ENCODE results near the gene SIRPG. TPM values are rescaled to one million over a fixed set of nuclear protein-coding genes. Genes with fewer than 3 reads are reported as not detected.
"Not testable (repeated sequence)": the region's sequence is repeated elsewhere in the genome, so short reads cannot be mapped to it uniquely, and the experiment has no call there.

SIRPG gene
- total RNA-seq, 1 experiment from 2014 or later: not detected

GRCh38 chr20:1671891-1672669, 14.5 kb upstream of the SIRPG start:
- no peak for DNase-seq (ENCODE audit: low spot score)

- no peak for DNase-seq (ENCODE audit: low spot score)
These were observed 11.7 kb upstream of the SIRPG start for GRCh38 chr20:1669304-1669703.

GRCh38 chr20:1667502-1668085, 10.0 kb upstream of the SIRPG start:
- DNase-seq (ENCODE audit: low spot score): no peak

GRCh38 chr20:1666802-1667201, 9.2 kb upstream of the SIRPG start:
- no peak for DNase-seq (ENCODE audit: low spot score)

- no peak for DNase-seq (ENCODE audit: low spot score)
These were observed 7.8 kb upstream of the SIRPG start for GRCh38 chr20:1665345-1665744.

- no peak for DNase-seq (ENCODE audit: low spot score)
These were observed 7.3 kb upstream of the SIRPG start for GRCh38 chr20:1664911-1665310.

GRCh38 chr20:1663917-1664316, 6.3 kb upstream of the SIRPG start:
- no peak for DNase-seq (ENCODE audit: low spot score)

GRCh38 chr20:1661542-1662299, 4.1 kb upstream of the SIRPG start:
- DNase-seq (ENCODE audit: low spot score): no peak

- DNase-seq (ENCODE audit: low spot score): no peak
These were observed 2.7 kb upstream of the SIRPG start for GRCh38 chr20:1660246-1660645.

GRCh38 chr20:1656844-1657243, 735 bp downstream of the SIRPG start:
- no peak for DNase-seq (ENCODE audit: low spot score)

- no peak for DNase-seq (ENCODE audit: low spot score)
These were observed 2.6 kb downstream of the SIRPG start for GRCh38 chr20:1654996-1655395.

GRCh38 chr20:1652960-1653359, 4.6 kb downstream of the SIRPG start:
- DNase-seq (ENCODE audit: low spot score): no peak

GRCh38 chr20:1652104-1652503, 5.5 kb downstream of the SIRPG start:
- no peak for DNase-seq (ENCODE audit: low spot score)

GRCh38 chr20:1651268-1652058, 6.1 kb downstream of the SIRPG start:
- DNase-seq (ENCODE audit: low spot score): no peak

GRCh38 chr20:1648101-1648500, 9.5 kb downstream of the SIRPG start:
- no peak for DNase-seq (ENCODE audit: low spot score)

- DNase-seq (ENCODE audit: low spot score): no peak
These were observed 10.6 kb downstream of the SIRPG start for GRCh38 chr20:1646975-1647431.

- no peak for DNase-seq (ENCODE audit: low spot score)
These were observed 13.2 kb downstream of the SIRPG start for GRCh38 chr20:1644101-1644962.

GRCh38 chr20:1638643-1639042, 18.9 kb downstream of the SIRPG start:
- DNase-seq (ENCODE audit: low spot score): not testable (repeated sequence)

- no peak for DNase-seq (ENCODE audit: low spot score)
These were observed 19.8 kb downstream of the SIRPG start for GRCh38 chr20:1637755-1638154.

- no peak for DNase-seq (ENCODE audit: low spot score)
These were observed 20.4 kb downstream of the SIRPG start for GRCh38 chr20:1637226-1637625.

- no peak for DNase-seq (ENCODE audit: low spot score)
These were observed 21.0 kb downstream of the SIRPG start for GRCh38 chr20:1636621-1637020.
